Colonic mucosa (tissue), 4 donors: ENCODE measurements around the gene SERPINA12. TPM values are rescaled to one million over a fixed set of nuclear protein-coding genes. Genes with fewer than 3 reads are reported as not detected.

Source experiments
- DNase-seq: peaks from one replicate; pipeline ENCODE4 v3.0.0-alpha.2; 2020
- H3K27ac ChIP-seq: fragments of 200-600 bp; one replicate; pipeline ENCODE4 v1.8.0; 2021
- H3K27me3 ChIP-seq: fragments of 200-600 bp; one replicate; pipeline ENCODE4 v1.8.0; 2021
- H3K36me3 ChIP-seq: fragments of 200-600 bp; one replicate; pipeline ENCODE4 v1.8.0; 2021
- H3K4me1 ChIP-seq: fragments of 200-600 bp; one replicate; pipeline ENCODE4 v1.8.0; 2021; ENCODE audit warnings: mild to moderate bottlenecking
- H3K4me3 ChIP-seq: fragments of 200-600 bp; one replicate; pipeline ENCODE4 v1.8.0; 2021
- H3K9ac ChIP-seq, 2 donors: one replicate each; pipeline ENCODE4 v1.7.0; 2013; ENCODE audit warnings: control low read depth in 2 of 2, low read depth in 2 of 2, low read length in 2 of 2
- H3K9me3 ChIP-seq: fragments of 200-600 bp; one replicate; pipeline ENCODE4 v1.8.0; 2021
- intact Hi-C: fragments of 100-400 bp; cut with DNase I; formaldehyde crosslinking; loops from one replicate; pipeline ENCODE4 v1.14.1; 2022
- total RNA-seq, 2 donors: library from RNA; stranded (reverse); fragmentation: NEBNext Ultra II Directional in 1 of 2; extraction: Animal tissue kit (Norgen Biotek cat#: 25700) in 1 of 2; gene quantifications; one replicate each; pipeline ENCODE4 v1.2.1, GENCODE V29; 2021
- TF ChIP-seq, protein P1 (sequence below): fragments of 200-600 bp; IDR thresholded peaks from one replicate; pipeline ENCODE4 v1.8.0; 2022; ENCODE audit warnings: antibody characterized with exemption, mild to moderate bottlenecking
- donor health status: healthy.
- donor health status: DM: no; HTN: no; CAD: no.
- donor health status: DM: no; HTN: no; CAD: no.

The SERPINA12 gene
- total RNA-seq, 2 donors from 2014 or later = not detected

DNA sequence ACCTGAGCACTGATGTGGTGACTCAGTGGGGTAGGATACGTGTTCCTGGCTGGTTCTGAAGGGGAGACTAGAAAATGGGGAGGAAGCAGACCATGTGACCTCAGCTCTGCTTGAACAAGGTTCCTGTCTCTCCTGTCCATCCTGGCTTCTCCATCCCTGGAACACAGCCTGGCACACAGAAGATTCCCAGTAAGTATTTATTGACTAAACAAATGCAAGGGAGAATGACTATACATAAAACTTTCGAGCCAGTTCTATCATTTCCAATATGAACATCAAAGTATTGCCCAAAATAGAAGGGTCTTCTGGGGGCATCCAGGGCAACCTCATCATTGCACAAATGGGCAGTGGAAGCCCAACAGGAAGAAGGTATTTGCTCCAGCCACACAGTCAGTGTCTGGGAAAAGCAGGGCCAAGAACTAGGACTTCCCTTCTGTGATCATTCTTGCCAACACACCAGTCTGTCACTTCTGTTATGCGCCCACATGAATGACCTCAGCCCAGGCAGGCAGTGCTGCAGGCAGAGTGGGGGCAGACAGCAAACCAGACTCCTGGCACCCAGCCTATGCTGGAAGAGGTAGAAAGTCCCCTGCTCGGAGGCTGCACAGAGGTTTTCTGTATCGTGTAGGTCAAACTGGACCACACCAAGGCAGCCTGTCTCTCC, 27.7 kb downstream of the SERPINA12 start:
- intact Hi-C loops = loop anchor here (10.0 kb wide), 1 partner anchor 47 kb away; no protein-coding TSS in a partner anchor
- TF ChIP-seq, protein P1, sequence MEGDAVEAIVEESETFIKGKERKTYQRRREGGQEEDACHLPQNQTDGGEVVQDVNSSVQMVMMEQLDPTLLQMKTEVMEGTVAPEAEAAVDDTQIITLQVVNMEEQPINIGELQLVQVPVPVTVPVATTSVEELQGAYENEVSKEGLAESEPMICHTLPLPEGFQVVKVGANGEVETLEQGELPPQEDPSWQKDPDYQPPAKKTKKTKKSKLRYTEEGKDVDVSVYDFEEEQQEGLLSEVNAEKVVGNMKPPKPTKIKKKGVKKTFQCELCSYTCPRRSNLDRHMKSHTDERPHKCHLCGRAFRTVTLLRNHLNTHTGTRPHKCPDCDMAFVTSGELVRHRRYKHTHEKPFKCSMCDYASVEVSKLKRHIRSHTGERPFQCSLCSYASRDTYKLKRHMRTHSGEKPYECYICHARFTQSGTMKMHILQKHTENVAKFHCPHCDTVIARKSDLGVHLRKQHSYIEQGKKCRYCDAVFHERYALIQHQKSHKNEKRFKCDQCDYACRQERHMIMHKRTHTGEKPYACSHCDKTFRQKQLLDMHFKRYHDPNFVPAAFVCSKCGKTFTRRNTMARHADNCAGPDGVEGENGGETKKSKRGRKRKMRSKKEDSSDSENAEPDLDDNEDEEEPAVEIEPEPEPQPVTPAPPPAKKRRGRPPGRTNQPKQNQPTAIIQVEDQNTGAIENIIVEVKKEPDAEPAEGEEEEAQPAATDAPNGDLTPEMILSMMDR = no peak
- no peak overlapping the region for H3K9ac ChIP-seq
- H3K36me3 ChIP-seq = no peaks in the 10 kb centered on the region
- no peak overlapping the region for H3K4me3 ChIP-seq
- no peak for DNase-seq
- H3K9me3 ChIP-seq = no peaks in the 10 kb centered on the region
- H3K4me1 ChIP-seq = no peaks in the 10 kb centered on the region
- H3K27me3 ChIP-seq = no peaks in the 10 kb centered on the region
- H3K27ac ChIP-seq = no peak overlapping the region

DNA sequence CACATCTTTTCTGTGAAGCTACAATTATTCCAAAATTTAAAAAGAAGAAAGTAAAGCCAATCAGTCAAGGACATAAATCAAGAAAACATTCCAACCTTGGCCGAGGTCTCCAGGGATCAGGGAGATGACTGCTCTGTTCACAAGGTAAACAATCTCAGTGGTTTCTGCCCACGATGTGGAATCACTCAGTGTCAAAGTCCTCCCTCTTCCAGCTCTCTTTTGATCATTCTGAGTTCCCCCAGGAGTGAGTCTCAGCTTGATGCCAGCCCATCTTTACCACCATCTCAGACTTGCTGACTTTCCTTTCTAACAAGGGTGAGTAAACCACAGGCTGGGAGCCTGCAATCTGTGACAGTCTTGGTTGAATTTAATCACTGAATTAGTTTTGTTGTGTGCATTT, 28.5 kb downstream of the SERPINA12 start:
- DNase-seq = no peak
- Histone ChIP-seq H3K36me3 (no peaks in the 10 kb centered on the region), H3K27me3 (no peaks in the 10 kb centered on the region), H3K9ac (no peak overlapping the region), H3K4me3 (no peak overlapping the region), H3K4me1 (no peaks in the 10 kb centered on the region), H3K9me3 (no peaks in the 10 kb centered on the region), H3K27ac (no peak overlapping the region)
- intact Hi-C loops = loop anchor here (10.0 kb wide), 1 partner anchor 46 kb away; no protein-coding TSS in a partner anchor
- TF ChIP-seq, protein P1 = no peak

DNA sequence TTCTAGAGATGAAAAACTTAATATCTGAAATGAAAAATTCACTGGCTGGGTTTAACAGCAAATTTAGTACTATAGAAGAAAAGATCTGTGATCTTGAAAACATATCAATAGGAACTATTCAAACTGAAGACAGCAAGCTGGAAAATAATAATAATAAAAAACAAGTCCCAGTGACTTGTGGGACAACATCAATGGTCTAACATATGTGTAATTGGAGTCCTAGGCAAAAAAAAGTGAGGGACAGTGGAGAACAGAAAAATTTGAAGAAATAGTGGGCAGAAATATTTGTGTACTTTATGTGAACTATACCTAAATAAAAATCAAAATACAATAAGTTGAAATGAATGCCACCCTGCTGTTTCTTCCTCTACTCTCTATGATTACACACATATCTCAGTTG, 30.8 kb downstream of the SERPINA12 start:
- intact Hi-C loops = no loop called here
- H3K4me1 ChIP-seq = no peaks in the 10 kb centered on the region

DNA sequence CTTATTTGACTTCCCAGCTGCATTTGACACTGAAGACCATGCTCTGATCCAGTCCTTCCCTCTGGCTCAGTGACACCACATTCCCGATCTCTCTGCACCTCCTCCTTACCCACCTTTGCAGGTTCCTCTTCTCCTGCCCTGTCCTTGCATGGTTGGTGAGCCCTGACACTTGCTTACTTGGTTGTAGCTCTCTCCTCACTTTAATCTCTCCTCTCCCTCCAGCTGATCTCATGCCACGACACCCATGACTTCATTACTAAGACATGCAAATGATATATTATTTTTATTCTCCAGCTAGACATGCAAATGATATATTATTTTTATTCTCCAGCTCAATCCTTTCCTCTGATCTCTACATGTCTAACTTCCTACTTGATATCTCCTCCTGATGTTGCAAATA, 33.2 kb downstream of the SERPINA12 start, which contains the start of gene SERPINA9:
Gene SERPINA9 (minus strand): TSS at position 175 of the 400 bp plus-strand sequence. CDS start 6,357 bp downstream, outside the sequence.
- TF ChIP-seq, protein P1 = no peak
- Histone ChIP-seq H3K9ac (no peak within 1 kb of the TSS), H3K4me3 (no peak within 1 kb of the TSS), H3K27me3 (no peaks in the 10 kb centered on the region), H3K4me1 (no peaks in the 10 kb centered on the region), H3K36me3 (no peaks in the 10 kb centered on the region), H3K9me3 (no peaks in the 10 kb centered on the region), H3K27ac (no peak within 1 kb of the TSS)
- DNase-seq = no peak
- intact Hi-C loops = no loop called here

More for the DNA sequence above, 30.8 kb downstream of the SERPINA12 start:
- DNase-seq = no peak
- TF ChIP-seq, protein P1 = no peak
- H3K27me3 ChIP-seq = no peaks in the 10 kb centered on the region
- no peaks in the 10 kb centered on the region for H3K36me3 ChIP-seq
- H3K9me3 ChIP-seq = no peaks in the 10 kb centered on the region
- H3K4me3 ChIP-seq = no peak overlapping the region
- H3K27ac ChIP-seq = no peak overlapping the region
- H3K9ac ChIP-seq = no peak overlapping the region

DNA sequence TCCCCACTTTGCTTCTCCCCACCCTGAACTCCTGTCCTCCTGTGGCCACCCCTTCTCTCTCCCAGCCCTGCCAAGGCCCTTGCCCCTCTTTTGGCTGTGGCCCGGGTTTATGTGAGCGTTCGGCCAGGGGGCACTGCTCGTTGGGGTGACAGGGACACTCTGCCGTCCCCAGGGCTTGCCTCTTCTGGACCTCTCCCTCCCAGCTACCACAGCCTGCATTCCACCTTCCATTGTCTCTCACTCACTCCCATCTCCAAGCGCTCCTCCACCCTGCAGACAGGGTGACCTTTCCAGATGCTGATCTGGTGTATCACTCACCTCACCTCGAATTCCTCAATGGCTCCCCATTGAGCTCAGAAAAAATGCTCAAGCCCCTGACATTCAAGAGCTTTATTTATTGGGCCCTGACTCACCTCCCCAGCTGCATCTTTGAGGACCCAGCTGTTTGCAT, 34.7 kb downstream of the SERPINA12 start:
- Histone ChIP-seq H3K4me1 (no peaks in the 10 kb centered on the region), H3K27ac (no peak overlapping the region), H3K4me3 (no peak overlapping the region), H3K36me3 (no peaks in the 10 kb centered on the region), H3K9ac (no peak overlapping the region), H3K9me3 (no peaks in the 10 kb centered on the region), H3K27me3 (no peaks in the 10 kb centered on the region)
- intact Hi-C loops = no loop called here
- no peak for DNase-seq
- TF ChIP-seq, protein P1 = no peak
